Measurements from ENCODE around the gene GTF2H3. TPM values are rescaled to one million over a fixed set of nuclear protein-coding genes. Genes with fewer than 3 reads are reported as not detected.

GTF2H3 gene
- total and polyA plus RNA-seq, 10 of the 15 experiments (the other 5 are each of a cell fraction or from before 2014, with no cell fraction given), result 20.6 to 62.9 (median 34.7) TPM

DNA sequence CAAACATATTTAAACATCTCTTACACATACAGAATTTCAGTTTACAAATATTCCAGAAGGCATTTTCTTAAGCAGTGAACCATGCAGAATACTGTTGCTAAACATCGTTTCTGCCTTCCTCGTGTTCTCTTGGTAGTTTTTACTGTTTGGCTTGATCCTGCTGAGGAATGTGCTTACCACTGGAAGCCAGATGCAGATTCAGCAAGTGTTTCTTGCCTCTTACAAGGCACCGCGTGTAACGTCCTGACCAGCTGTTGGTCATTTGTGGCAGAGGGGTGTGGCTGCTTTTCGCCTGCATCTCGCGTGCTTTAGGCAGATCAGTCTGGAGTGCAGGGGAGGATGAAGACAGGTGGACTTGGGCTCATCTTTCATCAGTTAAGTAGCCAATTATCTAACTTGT, 12.5 kb upstream of the GTF2H3 start (continued):
- TF ChIP-seq, protein P1, sequence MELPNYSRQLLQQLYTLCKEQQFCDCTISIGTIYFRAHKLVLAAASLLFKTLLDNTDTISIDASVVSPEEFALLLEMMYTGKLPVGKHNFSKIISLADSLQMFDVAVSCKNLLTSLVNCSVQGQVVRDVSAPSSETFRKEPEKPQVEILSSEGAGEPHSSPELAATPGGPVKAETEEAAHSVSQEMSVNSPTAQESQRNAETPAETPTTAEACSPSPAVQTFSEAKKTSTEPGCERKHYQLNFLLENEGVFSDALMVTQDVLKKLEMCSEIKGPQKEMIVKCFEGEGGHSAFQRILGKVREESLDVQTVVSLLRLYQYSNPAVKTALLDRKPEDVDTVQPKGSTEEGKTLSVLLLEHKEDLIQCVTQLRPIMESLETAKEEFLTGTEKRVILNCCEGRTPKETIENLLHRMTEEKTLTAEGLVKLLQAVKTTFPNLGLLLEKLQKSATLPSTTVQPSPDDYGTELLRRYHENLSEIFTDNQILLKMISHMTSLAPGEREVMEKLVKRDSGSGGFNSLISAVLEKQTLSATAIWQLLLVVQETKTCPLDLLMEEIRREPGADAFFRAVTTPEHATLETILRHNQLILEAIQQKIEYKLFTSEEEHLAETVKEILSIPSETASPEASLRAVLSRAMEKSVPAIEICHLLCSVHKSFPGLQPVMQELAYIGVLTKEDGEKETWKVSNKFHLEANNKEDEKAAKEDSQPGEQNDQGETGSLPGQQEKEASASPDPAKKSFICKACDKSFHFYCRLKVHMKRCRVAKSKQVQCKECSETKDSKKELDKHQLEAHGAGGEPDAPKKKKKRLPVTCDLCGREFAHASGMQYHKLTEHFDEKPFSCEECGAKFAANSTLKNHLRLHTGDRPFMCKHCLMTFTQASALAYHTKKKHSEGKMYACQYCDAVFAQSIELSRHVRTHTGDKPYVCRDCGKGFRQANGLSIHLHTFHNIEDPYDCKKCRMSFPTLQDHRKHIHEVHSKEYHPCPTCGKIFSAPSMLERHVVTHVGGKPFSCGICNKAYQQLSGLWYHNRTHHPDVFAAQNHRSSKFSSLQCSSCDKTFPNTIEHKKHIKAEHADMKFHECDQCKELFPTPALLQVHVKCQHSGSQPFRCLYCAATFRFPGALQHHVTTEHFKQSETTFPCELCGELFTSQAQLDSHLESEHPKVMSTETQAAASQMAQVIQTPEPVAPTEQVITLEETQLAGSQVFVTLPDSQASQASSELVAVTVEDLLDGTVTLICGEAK (IDR thresholded peaks at IDR 0.05; ENCODE audit: borderline replicate concordance), result no peak
- TF ChIP-seq MEF2B (IDR thresholded peaks at IDR 0.05; ENCODE audit: partially characterized antibody, poor library complexity, severe bottlenecking), result no peak
- TF ChIP-seq SUZ12 (IDR thresholded peaks at IDR 0.05; ENCODE audit: unreplicated experiment), result no peak
- TF ChIP-seq BCL11A (IDR thresholded peaks at IDR 0.05; ENCODE audit: low read depth, low read length), result no peak
- no peak for TF ChIP-seq NFYA (IDR thresholded peaks at IDR 0.05; ENCODE audit: borderline replicate concordance, low read depth, low read length)
- TF ChIP-seq, protein P2, sequence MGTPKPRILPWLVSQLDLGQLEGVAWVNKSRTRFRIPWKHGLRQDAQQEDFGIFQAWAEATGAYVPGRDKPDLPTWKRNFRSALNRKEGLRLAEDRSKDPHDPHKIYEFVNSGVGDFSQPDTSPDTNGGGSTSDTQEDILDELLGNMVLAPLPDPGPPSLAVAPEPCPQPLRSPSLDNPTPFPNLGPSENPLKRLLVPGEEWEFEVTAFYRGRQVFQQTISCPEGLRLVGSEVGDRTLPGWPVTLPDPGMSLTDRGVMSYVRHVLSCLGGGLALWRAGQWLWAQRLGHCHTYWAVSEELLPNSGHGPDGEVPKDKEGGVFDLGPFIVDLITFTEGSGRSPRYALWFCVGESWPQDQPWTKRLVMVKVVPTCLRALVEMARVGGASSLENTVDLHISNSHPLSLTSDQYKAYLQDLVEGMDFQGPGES (IDR thresholded peaks at IDR 0.05), result no peak
- no peak for TF ChIP-seq PKNOX1 (IDR thresholded peaks at IDR 0.05)
